GM10266 (cell line): ENCODE measurements around the gene NPHP4.

ENCODE experiments used
- DNase-seq: peaks from one replicate; pipeline ENCODE4 v3.0.0; 2012; ENCODE audit errors: extremely low spot score
- TF ChIP-seq, protein P1 (sequence below): IDR thresholded peaks from 2 replicates; pipeline ENCODE4 v1.5.1; 2012; ENCODE audit warnings: mild to moderate bottlenecking, low read depth; ENCODE audit not compliant: control insufficient read depth, insufficient read depth; ENCODE audit errors: missing control alignments

The NPHP4 gene

DNA sequence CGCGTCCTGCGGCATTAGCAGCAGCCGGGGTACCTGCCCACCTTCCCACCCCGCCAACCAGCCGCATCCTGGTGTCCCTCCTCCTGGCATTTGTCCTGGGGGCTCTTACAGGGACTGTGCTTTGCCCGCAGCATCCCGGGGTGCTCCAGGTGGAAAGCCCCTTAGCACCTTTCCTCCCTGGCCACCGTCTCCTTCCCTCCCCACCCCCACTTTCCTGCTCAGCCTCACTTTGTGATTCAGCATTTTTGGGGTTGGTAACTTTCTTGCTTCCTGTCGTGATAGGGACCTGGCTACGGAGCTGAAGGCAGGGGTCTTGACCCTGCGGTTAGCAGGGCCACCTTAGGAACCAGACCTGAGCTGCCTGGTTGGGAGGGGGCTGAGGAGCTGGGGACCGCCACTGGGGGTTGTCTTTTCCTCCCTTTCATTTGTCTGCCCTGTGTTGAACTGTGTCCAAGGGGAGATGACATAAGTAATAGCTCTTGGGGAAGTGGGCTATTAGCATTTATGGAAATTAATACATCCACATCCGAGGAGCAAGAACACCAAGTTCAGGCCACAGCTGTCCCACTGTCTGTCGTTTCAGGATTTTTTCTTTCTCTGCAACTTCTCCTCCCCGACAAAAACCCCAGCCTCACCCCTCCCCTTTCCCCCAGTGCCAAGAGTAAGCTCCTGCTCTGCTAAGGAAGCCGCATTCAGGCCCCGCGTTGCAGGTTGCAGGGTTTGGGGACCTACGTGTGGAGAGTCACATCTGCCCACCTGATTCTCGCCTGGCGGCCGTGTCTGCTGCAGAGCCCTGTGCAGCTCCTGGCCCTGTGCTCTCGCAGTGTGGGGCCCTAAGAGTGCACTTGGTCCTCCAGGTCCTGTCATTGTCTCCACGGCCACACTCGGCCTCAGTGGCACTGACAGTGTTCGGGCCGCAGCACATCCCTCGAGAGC is 1.6 kb upstream of the NPHP4 start:
- DNase-seq: no peak
- TF ChIP-seq, protein P1, sequence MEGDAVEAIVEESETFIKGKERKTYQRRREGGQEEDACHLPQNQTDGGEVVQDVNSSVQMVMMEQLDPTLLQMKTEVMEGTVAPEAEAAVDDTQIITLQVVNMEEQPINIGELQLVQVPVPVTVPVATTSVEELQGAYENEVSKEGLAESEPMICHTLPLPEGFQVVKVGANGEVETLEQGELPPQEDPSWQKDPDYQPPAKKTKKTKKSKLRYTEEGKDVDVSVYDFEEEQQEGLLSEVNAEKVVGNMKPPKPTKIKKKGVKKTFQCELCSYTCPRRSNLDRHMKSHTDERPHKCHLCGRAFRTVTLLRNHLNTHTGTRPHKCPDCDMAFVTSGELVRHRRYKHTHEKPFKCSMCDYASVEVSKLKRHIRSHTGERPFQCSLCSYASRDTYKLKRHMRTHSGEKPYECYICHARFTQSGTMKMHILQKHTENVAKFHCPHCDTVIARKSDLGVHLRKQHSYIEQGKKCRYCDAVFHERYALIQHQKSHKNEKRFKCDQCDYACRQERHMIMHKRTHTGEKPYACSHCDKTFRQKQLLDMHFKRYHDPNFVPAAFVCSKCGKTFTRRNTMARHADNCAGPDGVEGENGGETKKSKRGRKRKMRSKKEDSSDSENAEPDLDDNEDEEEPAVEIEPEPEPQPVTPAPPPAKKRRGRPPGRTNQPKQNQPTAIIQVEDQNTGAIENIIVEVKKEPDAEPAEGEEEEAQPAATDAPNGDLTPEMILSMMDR: no peak

- no peak for DNase-seq
- TF ChIP-seq, protein P1: no peak
These were observed 760 bp upstream of the NPHP4 start for GRCh38 chr1:5992814-5993555.

DNA sequence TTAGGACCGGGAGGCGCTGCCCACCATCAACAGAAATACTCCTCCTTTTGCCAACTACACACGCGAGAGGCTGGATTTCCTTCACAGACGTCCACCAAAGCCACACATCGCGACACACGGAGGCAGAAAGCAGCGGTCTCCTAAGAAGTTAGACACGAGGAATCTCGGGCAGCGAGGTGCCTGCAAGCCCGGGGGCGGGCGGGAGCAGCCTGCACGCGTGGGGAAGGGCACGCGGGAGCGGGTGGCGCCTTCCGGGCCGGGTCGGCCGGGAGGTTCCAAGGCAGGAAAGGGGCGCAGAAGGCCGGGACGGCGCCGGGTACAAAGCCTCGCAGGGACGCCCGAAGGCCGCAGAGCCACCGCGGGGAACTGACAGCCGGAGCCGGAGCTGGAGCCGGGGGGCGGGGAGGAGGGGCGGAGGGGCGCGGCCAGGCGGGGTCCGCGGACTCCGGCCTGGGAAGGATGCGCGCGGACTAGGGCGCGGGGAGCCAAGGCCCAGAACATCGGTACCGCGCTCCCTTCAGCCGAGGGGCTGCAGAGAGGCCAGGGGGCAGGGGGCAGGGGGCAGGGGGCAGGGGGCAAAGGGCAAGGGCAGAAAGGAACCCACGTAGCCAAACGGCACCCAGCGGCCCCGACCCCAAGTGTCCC is 722 bp downstream of the NPHP4 start:
- DNase-seq: peak; percentile 80
- TF ChIP-seq, protein P1: no peak

DNA sequence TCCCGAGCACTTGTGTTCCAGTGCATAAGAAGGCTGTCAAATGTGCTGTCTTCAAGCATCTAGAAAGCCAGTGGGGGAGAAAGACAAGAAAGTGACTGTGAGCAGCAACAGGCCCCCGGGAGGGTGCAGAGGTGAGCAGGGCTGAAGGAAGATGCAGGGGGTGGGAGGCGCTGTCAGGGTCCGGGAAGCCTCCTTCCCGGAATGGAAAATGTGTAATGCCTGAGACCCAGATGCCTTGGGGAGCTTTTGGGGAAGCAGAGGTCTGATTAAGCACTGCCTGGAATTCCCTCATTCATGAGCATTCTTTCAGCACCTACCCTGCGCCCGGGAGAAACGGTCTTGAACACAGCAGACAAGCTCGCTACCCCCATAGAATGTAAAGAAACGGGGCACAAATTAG is 1.3 kb downstream of the NPHP4 start:
- TF ChIP-seq, protein P1: no peak
- no peak for DNase-seq

DNA sequence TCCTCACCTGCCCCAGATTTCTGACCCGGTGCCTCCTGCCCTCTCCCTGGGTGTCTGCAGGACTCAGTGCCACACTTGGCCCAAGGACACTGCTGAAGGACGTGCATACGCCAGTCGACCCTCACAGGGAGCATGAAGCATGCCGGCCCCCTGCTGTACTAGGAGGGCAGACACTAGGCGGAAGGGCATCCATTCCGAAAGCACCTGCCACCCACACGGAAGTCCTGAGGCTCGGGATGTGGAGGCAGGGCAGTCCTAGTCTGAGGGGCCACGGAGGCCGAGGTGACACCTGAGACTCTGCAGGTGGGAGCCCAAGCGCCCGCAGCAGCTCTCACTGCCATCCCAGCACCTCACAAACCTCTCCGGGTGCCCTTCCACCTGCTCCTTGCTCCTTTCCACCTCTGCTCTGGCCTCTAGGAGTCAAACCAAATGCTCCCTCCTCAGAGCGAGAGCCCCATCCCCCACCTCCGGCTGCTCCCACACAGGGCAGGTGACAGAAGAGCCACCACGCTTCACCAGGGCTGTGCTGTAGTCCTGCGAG is 2.4 kb downstream of the NPHP4 start:
- DNase-seq: no peak
- TF ChIP-seq, protein P1: no peak

GRCh38 chr1:5989286-5989605 is 3.0 kb downstream of the NPHP4 start:
- TF ChIP-seq, protein P1: no peak
- no peak for DNase-seq
